Activated CD8-positive, alpha-beta memory T cell treated with anti-CD3 and anti-CD28 coated beads, Interleukin-2, amount 50 U/mL, for 1 hour (primary cell): ENCODE measurements around the gene ELOVL4.

ENCODE experiments used
- DNase-seq: peaks from one replicate; pipeline ENCODE4 v3.0.0-alpha.2; 2020; ENCODE audit errors: extremely low read depth

The ELOVL4 gene

DNA sequence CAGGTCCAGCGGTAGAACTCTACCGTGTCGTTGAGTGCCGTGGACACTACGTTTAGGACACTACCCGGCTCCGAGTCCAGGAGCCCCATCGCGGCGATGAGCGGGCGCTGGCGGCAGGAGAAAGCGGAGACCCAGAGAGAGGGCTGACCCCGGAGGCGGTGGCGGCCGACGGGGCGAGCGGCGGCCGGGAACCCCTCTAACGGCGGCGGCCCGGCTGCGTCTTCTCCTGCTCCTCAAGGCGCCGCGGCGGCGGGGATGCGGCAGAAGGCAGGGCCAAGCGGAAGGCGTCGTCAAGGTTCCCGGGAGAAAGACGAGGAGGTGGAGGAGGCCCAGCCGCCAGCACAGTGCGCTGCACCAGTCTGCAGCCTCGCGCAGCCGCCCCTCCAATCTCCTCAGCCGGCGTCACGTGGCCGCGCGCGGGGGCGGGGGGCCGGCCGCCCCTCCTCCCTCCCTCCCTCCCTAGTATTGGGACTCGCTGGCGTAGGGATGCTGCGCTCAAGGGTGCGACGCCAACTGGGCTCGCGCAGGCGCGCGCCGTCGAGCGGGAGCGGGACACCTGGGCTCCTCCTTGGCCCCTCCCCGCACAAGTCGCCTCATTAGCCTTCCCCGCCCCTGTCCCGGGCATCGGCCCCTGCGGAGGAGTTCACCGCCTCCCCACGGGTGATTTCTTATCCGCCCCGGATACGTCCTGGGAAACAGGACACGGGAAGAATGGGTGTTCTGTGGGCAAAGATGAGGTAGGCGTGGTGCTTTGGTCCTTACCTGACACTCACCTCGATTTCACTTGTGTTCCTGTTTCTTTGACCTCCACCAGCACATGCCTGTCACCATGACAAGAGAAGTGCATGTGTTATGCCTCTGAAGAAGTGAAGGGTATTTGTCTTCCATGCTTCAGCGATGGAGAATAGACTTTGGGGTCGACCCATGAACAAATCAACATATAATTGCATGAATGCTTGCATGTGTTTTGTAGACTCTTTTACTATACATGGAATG, at the start of gene ELOVL4:
Gene ELOVL4 (minus strand): TSS at position 363 of the 996 bp plus-strand sequence. CDS start 274 bp downstream, at position 89.
- DNase-seq = no peak

DNA sequence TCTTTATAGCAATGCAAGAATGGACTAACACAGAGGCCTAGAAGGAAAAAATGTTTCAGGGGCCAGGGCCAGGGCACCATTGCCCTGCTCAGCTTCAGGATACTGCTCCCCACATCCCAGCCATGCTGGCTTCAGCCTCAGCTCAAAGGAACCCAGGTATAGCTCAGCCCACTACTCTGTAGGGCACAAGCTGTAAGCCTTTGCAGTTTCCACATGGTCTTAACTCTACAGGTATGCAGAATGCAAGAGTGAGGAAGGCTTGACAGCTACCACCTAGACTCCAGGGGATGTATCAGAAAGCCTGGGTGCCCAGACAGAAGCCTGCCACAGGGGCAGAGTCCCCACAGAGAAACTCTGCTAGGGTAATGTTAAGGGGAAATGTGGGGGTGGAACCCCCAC, 46.6 kb upstream of the ELOVL4 start:
- DNase-seq = no peak

DNA sequence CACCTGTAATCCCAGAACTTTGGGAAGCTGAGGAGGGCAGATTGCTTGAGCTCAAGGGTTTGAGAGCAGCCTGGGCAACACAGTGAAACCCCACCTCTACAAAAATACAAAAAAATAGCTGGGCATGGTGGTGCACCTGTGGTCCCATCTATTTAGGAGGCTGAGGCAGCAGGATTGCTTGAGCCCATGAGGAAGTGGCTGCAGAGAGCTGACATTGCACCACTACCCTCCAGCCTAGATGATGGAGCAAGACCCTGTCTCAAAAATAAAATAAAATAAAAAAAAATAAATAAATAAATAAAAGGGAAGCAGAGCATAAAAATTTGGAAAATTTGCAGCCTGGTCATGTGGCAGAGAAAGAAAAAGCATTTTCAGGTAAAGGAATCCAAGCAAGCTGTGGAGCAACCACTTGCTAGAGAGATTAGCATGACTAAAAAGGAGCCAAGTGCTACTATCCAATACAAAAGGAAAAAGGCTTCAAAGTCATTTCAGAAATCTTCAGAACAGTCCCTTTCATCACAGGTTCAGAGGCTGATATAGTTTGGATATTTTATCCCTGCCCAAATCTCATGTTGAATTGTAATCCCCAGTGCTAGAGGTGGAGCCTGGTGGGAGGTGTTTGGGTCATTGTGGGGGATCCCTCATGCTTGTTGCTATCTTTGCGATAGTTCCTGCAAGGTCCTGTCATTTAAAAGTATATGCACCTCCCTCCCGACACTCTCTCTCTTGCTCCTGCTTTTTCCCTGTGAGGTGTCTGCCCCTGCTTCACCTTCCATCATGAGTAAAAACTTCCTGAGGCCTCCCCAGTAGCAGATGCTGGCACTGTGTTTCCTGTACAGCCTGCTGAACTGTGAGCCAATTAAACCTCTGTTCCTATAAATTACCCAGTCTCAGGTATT, 45.9 kb upstream of the ELOVL4 start:
- no peak for DNase-seq

DNA sequence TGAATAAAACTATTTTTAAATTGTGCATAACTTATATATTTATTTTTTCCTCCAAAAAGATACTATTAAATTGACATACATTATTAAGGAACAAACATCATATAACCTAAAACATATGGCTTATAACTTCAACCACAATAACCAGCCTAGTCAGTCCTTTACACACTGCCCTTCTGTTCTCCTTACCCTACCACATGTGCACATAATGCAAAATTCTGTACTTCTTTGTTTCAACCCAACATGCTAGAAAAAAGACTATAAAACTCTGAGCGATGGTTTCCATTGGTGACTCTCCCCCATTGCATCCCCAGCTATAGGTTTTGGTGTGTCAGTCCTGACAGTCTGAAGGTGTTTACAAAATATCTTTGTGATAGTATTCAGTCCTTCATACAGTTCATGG, 42.3 kb upstream of the ELOVL4 start:
- no peak for DNase-seq

DNA sequence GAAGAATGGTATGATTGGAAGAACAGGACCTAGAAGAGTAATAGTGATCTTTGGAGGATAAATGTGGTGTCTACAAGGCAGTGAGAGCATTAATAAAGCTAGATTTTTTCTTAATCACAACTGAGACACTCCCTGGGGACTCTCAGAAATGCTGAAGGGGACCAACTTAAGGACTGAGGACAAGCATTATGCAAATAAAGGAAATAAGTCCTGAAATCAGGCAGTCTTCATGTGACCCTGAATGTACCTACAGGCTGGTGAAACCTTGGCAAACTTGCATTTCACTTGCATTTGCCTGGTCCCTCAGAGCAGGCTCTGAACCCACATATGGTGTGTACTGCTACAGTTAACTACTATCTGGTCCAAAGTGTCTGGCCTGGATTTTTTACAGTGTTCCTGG, 37.8 kb upstream of the ELOVL4 start:
- no peak for DNase-seq

DNA sequence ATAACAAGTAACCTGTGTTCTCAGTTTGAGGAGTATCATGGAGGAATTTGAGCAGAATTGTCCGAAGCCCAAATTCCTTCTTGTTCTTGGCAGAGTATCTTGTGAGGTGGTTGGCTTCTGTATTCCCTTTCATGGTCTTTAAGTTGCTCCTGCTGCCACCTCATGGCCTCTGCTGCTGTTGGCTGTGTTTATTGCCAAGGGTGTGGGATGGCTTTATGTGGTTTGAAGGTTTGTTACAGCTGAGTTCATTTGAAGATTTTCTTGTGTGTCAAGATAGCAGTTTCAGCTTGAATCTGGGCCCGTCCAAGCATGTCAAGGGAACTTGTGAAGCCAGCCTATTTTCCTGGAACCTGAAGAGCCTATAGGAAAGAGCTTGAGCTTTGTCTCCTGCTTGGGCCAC, 36.9 kb upstream of the ELOVL4 start:
- DNase-seq = no peak

DNA sequence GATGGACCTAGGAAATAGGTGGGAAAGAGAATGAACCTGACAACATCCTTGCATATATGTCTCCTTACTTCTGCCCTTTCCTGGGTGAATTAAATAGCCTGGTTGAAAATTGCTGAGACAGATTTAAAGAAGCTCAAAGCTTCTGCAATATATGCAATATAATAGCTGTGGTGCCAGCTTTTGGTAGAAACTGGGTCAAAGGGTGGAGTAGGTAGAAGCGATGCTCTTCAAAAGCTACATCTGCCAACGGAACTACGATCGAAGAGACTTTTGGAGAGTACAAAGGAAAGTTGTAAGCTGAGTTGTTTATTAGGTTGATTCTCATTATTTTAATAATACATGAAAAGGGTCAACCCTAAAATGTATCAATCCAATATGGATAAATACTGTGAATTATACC, 34.3 kb upstream of the ELOVL4 start:
- no peak for DNase-seq

DNA sequence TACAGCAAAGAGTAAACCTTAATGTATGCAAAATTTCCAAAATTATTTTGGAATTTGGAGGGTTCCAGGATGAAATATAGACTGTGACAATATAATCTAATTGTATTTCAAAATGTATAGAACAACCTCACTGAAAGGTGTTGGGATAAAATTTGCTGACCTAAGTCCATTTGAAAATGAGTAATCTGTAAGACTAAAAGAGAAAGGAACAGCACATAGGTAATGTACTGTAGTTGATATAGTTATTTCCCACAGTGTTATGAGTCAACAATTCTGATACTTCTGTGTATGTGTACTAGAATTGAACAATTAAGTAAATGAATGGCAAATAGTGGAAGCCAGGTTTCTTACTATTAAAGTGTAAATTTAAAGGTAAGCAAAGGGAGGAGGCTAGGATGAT, 23.8 kb upstream of the ELOVL4 start:
- no peak for DNase-seq

DNA sequence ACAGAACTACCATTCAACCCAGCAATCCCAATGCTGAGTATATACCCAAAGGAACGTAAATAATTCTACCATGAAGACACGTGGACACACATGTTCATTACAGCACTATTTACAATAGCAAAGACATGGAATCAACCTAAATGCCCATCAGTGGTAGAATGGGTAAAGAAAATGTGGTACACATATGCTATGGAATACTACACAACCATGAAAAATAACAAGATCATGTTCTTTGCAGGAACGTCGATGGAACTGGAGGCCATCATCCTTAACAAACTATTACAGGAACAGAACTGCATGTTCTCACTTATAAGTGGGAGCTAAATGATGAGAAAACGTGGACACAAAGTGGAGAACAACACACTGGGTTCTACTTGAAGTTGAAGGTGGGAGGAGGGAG, 22.4 kb upstream of the ELOVL4 start:
- no peak for DNase-seq

DNA sequence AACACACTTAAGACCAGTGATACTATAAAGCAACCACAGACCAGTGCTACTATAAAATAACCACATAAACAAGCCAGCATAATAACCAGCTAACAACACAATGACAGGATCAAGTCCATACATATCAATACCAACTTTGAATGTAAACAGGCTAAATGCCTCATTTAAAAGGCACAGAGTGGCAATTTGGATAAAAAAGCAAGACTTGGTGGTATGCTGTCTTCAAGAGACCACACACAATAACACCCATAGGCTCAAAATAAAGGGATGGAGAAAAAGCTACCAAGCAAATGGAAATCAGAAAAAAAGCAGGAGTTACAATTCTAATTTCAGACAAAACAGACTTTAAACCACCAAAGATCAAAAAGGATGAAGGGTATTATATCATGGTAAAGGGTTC, 19.8 kb upstream of the ELOVL4 start:
- no peak for DNase-seq

DNA sequence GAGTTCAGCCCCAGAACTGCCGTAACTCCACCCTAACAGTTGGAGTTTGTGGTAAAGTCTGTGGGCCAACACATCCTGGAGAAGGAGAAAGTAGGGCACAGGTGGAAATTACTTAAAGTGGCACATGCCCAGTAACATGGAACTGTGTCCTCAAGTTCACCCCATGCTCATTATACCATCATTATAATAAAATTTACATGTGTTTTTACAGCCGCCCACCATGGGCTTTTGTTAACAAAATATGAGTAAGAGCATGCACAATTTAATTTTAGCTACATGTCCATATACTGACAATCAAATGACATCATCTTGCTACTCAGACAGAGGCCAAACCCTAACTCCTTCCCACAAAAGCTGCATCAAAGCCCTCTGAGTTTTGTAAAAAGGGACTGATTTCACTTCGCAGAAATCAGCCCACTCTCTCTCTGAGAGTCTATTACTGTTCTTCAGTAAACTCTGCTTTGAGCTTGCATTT, 17.3 kb upstream of the ELOVL4 start:
- DNase-seq = no peak

DNA sequence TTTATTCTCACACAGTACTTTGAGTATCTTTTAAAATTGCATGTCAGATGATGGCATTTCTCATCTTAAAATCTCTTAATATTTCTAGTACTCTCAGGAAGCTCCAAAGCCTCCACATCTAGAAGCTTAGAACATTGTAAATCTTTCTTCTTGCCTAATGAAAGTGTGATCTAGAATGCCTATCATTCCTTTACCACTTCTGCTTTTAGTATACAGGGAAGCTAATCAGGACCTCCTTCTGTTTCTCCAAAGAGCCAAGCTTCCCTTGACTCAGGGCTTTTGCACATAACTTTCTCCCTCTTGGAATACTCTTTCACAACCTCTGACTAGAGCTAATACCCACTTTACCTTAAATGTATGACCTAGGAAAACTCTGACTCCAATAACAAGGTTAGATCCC, 7.5 kb upstream of the ELOVL4 start:
- DNase-seq = no peak

DNA sequence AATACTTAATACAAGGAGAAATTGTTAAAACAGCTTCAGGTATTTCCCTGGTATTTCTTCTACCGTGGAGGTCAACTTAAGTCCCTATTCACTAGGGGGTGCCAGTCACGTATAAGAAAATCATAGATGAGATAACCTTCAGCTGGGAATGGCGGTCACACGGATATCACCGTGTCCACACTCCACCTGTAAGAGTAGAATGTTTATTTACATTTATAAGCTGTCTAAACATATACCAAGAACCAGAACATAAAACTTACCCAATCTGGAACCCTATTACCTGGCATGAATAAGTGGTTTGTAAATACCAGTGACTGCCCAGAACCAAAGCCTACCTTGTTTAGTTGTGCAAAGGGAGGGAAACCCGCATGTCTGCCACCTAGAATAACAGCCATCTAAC, 1.9 kb upstream of the ELOVL4 start:
- peak; percentile 22 for DNase-seq

DNA sequence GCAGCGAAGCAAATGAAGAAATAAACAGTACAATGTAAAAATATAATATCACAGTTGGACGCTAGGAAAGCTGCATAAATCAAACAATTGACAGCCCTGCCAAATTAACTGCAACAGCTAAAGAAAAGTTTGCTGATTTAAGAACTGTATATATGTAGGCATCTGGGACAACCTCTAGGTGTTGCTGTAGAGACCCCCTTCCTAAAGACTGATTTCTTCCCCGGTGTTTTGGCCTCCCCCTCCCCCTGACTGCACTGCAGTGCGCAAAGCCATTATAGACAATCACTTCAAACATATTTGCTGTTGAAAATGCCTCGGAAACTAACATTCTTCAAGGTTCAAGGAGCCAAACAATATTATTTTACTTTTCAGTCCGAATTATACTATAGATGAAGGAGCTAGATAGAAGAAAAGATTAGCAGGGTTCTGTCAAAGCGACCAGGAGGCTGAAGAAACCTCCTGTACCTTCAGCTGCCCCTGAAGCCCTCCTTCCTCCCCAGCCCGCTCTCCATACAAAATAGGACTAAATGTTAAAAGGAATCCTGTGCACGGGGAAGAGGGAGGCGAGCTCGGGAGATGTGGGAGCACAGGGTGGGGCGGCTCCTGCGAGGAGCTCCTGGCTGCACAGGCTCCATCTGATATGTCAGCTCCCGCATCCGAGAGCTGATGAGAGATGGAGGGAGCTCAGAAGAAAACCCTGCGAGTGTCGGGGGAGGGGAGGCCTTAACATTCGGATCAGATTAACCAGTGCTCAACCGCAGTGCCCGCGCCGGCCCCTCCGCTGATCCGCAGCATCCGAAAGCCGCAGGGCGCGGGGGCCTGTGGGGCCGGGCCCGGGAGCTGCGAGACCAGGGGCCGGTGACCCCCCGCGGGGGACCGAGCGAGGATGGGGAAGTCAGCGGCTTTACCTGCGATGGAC, 822 bp downstream of the ELOVL4 start:
- no peak for DNase-seq

DNA sequence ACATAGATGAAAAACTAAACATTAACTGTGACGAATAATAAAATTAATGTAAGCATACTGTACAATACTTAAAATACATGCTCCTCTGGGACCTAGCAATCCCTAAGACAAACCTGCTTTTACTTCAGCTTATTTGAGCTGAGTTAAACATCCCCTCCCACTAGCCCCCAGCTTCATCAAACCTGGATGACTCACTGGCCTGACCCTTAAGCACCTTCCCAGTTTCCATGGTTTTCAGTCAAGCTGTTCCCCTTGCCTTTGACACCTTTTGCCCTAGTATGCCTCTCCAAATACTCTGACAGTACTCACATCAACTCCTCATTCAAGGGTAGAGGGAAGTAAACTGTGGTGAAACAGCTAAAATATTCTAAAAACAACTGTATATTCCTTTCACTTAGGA, 4.2 kb downstream of the ELOVL4 start:
- no peak for DNase-seq

DNA sequence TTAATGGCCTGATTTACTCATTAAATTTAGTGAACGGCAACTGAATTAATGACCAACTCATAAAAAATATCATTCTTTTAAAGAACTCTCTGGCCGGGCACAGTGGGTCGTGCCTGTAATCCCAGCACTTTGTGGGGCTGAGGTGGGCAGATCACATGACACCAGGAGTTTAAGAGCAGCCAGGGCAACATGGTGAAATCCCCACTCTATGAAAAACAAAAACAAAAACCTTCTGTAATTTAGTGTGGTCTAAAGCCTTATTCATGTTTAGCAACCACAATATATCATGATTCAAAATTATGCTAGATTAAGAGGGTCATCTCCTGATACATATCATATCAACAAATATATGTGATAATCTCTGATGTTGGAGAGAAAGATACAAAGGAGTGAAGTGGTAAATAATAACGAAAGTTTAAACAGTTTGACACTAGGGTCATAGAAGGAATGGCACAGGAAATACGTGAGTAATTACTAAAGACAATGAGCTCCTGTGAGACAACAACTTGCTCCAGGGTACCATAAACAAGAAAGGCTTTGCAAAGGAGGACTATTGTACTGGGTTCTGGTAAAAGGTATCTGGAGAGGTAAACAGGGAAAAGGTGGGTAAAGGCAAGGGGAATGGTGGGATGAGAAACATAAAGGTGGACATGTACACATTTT, 5.7 kb downstream of the ELOVL4 start:
- DNase-seq = no peak

DNA sequence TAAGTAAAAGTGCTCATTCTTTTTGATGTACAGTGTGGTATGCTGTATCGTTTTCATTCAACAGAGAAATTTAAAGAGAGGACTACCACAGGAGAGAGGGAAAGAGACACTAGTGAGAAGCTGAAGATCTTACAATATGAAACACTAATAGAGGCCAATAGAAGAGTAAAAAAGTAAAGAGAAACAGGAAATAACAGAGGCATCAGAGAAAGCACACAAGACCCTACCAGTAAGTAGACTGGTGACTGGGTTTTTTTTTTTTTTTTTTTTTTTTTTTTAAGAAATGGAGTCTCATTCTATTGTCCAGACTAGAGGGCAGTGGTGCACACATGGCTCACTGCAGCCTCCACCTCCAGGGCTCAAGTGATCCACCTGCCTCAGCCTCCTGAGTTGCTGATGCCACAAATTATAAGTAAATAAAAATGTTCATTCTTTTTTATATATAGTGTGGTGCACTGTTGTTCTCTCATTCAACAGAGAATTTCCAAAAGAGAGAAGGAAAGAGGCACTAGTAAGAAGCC, 18.8 kb downstream of the ELOVL4 start:
- DNase-seq = no peak

DNA sequence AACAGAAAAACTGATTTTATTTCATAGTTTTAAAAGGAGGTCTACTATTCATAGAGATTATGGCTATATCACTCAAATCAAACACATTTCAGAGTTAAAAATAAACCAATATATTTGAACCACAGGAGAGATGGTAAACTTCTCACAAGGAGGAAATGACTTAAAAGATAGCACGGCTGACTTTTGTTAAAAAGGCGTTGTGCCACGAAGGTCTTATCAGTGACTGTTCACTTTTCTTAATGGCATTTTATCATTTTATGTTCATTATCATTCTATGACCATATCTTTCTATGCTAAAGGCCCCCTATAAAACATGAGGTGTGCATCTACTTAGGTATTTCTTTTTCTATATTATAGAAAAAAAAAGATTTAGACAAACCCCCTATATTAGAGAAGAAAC, 19.6 kb downstream of the ELOVL4 start:
- DNase-seq = no peak

DNA sequence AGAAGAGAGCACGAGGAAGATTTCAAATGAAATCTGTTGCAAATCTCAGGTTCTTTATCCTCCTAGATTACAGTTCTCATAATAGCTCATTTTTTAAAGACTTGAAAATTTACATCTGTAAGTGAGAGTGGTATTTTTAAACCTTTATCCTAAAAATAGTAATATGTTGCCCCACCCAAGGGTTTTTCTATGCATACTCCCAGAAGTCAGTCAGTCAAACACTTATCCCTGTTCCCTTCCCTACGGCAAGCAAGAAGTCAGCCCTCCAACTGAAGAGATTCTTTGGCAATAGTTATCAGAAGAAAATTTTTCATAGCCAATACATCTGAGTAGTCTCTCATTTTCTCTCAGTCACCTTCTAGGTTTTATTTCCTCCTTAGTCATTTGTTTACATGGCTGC, 24.1 kb downstream of the ELOVL4 start:
- DNase-seq = no peak

DNA sequence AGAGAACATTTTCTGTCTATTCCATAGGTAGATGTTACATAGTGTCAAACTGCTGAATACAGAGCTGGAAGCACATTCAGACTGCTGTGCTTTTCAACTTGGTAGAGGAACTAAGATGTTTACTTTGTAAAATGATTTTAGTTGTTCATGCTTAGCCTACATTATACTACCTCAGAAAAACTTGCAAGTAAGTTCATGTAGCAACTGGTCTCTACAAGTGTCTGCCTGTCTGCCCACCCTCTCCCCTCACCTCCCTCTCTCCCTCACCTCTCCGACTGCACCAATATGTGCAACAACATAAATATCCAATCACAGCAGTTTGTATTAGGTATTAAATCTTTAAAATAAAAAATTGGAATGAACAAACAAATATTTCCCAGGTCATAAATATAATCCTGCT, 25.3 kb downstream of the ELOVL4 start:
- DNase-seq = no peak

DNA sequence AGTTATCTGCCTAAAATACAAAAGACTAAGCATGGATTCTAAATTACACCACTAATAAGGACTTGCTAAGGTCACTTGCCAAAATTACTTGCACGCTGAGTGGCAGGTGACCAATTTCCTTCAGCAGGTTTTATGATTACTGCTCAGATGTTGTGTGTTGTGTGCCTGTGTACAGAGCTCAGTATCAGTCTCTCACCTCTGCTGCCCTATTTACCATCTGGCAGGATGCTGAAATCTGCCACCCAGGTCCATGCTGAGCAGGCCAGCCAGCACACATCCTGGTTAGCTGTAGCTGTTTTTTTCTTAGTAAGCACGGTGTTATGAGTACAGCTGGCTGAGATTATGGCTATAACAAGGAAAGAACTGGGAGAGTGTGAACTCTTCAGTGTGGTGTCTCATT, 34.0 kb downstream of the ELOVL4 start:
- no peak for DNase-seq
